ENCODE measurements around the gene CASKIN1. TPM values are rescaled to one million over a fixed set of nuclear protein-coding genes. Genes with fewer than 3 reads are reported as not detected.

CASKIN1 gene
- total and polyA plus RNA-seq, 2 experiments from 2014 or later: 1.0 to 6.2 TPM

DNA sequence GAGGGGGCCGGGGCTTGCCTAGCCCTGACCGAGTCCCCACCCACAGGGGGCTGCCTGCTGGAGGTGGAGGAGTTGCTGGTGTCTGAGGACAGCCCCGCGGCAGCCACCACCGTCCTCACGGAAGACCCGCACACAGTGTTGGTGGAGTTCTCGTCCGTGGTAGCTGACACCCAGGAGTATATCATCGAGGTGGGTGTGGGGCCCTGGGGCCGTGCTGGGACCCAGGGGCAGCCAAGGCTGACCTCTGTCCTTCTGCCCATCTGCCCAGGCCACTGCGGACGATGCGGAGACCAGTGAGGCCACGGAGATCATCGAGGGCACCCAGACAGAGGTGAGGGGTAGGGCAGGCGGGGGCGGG is 38.4 kb upstream of the CASKIN1 start:
- H4K20me1 ChIP-seq (replicated peaks; ENCODE audit: insufficient read depth): no peaks in the 10 kb centered on the region; the same call in 1 of the 2 replicates
- H3K4me3 Mint-ChIP-seq: no peak overlapping the region
- DNase-seq (ENCODE audit: low spot score): no peak

More for the DNA sequence above, 38.4 kb upstream of the CASKIN1 start:
- Histone ChIP-seq H3K4me2 (no peak overlapping the region), H3K4me3 (no peak overlapping the region), H3K4me1 (ENCODE audit: insufficient read depth) (no peaks in the 10 kb centered on the region), H2AFZ (no peak overlapping the region), H3F3A (replicated peaks; ENCODE audit: low read depth) (no peaks in the 10 kb centered on the region; the same call in 1 of the 2 replicates), H3K27ac (ENCODE audit: low read depth) (no peak overlapping the region), H3K9me2 (ENCODE audit: insufficient read depth) (no peaks in the 10 kb centered on the region), H3K36me3 (ENCODE audit: insufficient read depth) (0 out of 2 replicates have a peak, but pooled peaks cover 5% of the 10 kb centered on the region), H3K79me2 (replicated peaks; ENCODE audit: insufficient read depth) (no peaks in the 10 kb centered on the region), H3K27me3 (ENCODE audit: insufficient read depth) (peaks cover 18% of the 10 kb centered on the region)
- H3K4me1 Mint-ChIP-seq: no peaks in the 10 kb centered on the region
- no peak for TF ChIP-seq CREB1 (CRISPR knock-in tag; IDR thresholded peaks at IDR 0.05; ENCODE audit: low read depth)
- TF ChIP-seq, protein P1, sequence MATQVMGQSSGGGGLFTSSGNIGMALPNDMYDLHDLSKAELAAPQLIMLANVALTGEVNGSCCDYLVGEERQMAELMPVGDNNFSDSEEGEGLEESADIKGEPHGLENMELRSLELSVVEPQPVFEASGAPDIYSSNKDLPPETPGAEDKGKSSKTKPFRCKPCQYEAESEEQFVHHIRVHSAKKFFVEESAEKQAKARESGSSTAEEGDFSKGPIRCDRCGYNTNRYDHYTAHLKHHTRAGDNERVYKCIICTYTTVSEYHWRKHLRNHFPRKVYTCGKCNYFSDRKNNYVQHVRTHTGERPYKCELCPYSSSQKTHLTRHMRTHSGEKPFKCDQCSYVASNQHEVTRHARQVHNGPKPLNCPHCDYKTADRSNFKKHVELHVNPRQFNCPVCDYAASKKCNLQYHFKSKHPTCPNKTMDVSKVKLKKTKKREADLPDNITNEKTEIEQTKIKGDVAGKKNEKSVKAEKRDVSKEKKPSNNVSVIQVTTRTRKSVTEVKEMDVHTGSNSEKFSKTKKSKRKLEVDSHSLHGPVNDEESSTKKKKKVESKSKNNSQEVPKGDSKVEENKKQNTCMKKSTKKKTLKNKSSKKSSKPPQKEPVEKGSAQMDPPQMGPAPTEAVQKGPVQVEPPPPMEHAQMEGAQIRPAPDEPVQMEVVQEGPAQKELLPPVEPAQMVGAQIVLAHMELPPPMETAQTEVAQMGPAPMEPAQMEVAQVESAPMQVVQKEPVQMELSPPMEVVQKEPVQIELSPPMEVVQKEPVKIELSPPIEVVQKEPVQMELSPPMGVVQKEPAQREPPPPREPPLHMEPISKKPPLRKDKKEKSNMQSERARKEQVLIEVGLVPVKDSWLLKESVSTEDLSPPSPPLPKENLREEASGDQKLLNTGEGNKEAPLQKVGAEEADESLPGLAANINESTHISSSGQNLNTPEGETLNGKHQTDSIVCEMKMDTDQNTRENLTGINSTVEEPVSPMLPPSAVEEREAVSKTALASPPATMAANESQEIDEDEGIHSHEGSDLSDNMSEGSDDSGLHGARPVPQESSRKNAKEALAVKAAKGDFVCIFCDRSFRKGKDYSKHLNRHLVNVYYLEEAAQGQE (IDR thresholded peaks at IDR 0.05; ENCODE audit: unreplicated experiment): no peak
- TF ChIP-seq, protein P2, sequence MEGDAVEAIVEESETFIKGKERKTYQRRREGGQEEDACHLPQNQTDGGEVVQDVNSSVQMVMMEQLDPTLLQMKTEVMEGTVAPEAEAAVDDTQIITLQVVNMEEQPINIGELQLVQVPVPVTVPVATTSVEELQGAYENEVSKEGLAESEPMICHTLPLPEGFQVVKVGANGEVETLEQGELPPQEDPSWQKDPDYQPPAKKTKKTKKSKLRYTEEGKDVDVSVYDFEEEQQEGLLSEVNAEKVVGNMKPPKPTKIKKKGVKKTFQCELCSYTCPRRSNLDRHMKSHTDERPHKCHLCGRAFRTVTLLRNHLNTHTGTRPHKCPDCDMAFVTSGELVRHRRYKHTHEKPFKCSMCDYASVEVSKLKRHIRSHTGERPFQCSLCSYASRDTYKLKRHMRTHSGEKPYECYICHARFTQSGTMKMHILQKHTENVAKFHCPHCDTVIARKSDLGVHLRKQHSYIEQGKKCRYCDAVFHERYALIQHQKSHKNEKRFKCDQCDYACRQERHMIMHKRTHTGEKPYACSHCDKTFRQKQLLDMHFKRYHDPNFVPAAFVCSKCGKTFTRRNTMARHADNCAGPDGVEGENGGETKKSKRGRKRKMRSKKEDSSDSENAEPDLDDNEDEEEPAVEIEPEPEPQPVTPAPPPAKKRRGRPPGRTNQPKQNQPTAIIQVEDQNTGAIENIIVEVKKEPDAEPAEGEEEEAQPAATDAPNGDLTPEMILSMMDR (conservative IDR thresholded peaks at IDR 0.05; ENCODE audit: low read depth in 2 of 2): no peak
- no peak for TF ChIP-seq ZNF331 (CRISPR knock-in tag; IDR thresholded peaks at IDR 0.05; ENCODE audit: low read depth)
- TF ChIP-seq JUNB (IDR thresholded peaks at IDR 0.05; ENCODE audit: unreplicated experiment): no peak
- TF ChIP-seq POLR2AphosphoS5 (IDR thresholded peaks at IDR 0.05; ENCODE audit: low read depth): no peak
- TF ChIP-seq STAT1 (IDR thresholded peaks at IDR 0.05; ENCODE audit: unreplicated experiment): no peak
- no peak for TF ChIP-seq EZH2 (IDR thresholded peaks at IDR 0.05; ENCODE audit: low read depth, unreplicated experiment)
- TF ChIP-seq ZNF114 (CRISPR knock-in tag; IDR thresholded peaks at IDR 0.05): no peak
- no peak for TF ChIP-seq EZH2phosphoT487 (IDR thresholded peaks at IDR 0.05; ENCODE audit: unreplicated experiment)
- TF ChIP-seq, protein P3, sequence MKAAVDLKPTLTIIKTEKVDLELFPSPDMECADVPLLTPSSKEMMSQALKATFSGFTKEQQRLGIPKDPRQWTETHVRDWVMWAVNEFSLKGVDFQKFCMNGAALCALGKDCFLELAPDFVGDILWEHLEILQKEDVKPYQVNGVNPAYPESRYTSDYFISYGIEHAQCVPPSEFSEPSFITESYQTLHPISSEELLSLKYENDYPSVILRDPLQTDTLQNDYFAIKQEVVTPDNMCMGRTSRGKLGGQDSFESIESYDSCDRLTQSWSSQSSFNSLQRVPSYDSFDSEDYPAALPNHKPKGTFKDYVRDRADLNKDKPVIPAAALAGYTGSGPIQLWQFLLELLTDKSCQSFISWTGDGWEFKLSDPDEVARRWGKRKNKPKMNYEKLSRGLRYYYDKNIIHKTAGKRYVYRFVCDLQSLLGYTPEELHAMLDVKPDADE (IDR thresholded peaks at IDR 0.05): no peak
- TF ChIP-seq, protein P4, sequence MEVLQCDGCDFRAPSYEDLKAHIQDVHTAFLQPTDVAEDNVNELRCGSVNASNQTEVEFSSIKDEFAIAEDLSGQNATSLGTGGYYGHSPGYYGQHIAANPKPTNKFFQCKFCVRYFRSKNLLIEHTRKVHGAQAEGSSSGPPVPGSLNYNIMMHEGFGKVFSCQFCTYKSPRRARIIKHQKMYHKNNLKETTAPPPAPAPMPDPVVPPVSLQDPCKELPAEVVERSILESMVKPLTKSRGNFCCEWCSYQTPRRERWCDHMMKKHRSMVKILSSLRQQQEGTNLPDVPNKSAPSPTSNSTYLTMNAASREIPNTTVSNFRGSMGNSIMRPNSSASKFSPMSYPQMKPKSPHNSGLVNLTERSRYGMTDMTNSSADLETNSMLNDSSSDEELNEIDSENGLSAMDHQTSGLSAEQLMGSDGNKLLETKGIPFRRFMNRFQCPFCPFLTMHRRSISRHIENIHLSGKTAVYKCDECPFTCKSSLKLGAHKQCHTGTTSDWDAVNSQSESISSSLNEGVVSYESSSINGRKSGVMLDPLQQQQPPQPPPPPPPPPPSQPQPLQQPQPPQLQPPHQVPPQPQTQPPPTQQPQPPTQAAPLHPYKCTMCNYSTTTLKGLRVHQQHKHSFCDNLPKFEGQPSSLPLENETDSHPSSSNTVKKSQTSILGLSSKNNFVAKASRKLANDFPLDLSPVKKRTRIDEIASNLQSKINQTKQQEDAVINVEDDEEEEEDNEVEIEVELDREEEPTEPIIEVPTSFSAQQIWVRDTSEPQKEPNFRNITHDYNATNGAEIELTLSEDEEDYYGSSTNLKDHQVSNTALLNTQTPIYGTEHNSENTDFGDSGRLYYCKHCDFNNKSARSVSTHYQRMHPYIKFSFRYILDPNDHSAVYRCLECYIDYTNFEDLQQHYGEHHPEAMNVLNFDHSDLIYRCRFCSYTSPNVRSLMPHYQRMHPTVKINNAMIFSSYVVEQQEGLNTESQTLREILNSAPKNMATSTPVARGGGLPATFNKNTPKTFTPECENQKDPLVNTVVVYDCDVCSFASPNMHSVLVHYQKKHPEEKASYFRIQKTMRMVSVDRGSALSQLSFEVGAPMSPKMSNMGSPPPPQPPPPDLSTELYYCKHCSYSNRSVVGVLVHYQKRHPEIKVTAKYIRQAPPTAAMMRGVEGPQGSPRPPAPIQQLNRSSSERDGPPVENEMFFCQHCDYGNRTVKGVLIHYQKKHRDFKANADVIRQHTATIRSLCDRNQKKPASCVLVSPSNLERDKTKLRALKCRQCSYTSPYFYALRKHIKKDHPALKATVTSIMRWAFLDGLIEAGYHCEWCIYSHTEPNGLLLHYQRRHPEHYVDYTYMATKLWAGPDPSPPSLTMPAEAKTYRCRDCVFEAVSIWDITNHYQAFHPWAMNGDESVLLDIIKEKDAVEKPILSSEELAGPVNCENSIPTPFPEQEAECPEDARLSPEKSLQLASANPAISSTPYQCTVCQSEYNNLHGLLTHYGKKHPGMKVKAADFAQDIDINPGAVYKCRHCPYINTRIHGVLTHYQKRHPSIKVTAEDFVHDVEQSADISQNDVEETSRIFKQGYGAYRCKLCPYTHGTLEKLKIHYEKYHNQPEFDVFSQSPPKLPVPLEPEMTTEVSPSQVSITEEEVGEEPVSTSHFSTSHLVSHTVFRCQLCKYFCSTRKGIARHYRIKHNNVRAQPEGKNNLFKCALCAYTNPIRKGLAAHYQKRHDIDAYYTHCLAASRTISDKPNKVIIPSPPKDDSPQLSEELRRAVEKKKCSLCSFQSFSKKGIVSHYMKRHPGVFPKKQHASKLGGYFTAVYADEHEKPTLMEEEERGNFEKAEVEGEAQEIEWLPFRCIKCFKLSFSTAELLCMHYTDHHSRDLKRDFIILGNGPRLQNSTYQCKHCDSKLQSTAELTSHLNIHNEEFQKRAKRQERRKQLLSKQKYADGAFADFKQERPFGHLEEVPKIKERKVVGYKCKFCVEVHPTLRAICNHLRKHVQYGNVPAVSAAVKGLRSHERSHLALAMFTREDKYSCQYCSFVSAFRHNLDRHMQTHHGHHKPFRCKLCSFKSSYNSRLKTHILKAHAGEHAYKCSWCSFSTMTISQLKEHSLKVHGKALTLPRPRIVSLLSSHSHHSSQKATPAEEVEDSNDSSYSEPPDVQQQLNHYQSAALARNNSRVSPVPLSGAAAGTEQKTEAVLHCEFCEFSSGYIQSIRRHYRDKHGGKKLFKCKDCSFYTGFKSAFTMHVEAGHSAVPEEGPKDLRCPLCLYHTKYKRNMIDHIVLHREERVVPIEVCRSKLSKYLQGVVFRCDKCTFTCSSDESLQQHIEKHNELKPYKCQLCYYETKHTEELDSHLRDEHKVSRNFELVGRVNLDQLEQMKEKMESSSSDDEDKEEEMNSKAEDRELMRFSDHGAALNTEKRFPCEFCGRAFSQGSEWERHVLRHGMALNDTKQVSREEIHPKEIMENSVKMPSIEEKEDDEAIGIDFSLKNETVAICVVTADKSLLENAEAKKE (CRISPR knock-in tag; IDR thresholded peaks at IDR 0.05): no peak
- TF ChIP-seq NANOG (IDR thresholded peaks at IDR 0.05; ENCODE audit: borderline replicate concordance): no peak
- H3K27ac Mint-ChIP-seq: no peak overlapping the region
- ATAC-seq: no peak
- H3K9me3 Mint-ChIP-seq: no peaks in the 10 kb centered on the region
- peaks cover 10% of the 10 kb centered on the region; the same call in 2 of the 3 replicates for H3K36me3 Mint-ChIP-seq (ENCODE audit: low read depth)
- peaks cover 25% of the 10 kb centered on the region for H3K27me3 Mint-ChIP-seq (ENCODE audit: insufficient read depth, low read depth, poor library complexity)

Measured in GM23338 (cell line).